ENCODE data around the gene APBA1.
A peak's percentile ranks its signal among the peaks of the same experiment; 100 is the strongest.
"Not testable (repeated sequence)": the region's sequence is repeated elsewhere in the genome, so short reads cannot be mapped to it uniquely, and the experiment has no call there.

Gene APBA1

GRCh38 chr9:69452110-69452782 is 219.9 kb downstream of the APBA1 start:
- no peak for DNase-seq (ENCODE audit: low read depth in 2 of 3, low spot score in 1 of 3)

GRCh38 chr9:69446496-69446895 is 225.7 kb downstream of the APBA1 start:
- DNase-seq (ENCODE audit: low read depth in 2 of 3, low spot score in 1 of 3): no peak

GRCh38 chr9:69445251-69445650 is 226.9 kb downstream of the APBA1 start:
- DNase-seq (ENCODE audit: low read depth in 2 of 3, low spot score in 1 of 3): no peak

DNA sequence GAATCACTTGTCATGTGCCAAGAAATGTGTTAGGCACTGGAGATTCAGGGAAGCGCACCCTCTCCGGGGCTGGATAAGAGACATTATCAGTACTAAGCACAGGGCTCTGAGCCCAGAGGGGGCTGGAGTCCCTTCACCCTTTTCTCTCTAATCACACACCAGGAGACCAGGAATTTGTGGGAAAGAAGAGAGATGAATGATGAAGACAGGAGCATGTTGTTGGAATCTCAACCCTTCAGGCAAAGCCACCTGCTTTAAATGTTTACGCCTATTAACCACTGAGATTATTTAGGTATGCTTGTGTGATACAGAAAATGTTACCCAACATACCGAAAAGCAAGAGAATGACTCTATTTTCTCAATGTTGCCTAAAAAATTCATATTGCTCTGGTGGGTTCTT is 227.4 kb downstream of the APBA1 start:
- no peak for DNase-seq (ENCODE audit: low read depth in 2 of 3, low spot score in 1 of 3)

- DNase-seq (ENCODE audit: low read depth in 2 of 3, low spot score in 1 of 3): no peak
Observed at GRCh38 chr9:69444021-69444420, 228.2 kb downstream of the APBA1 start.

DNA sequence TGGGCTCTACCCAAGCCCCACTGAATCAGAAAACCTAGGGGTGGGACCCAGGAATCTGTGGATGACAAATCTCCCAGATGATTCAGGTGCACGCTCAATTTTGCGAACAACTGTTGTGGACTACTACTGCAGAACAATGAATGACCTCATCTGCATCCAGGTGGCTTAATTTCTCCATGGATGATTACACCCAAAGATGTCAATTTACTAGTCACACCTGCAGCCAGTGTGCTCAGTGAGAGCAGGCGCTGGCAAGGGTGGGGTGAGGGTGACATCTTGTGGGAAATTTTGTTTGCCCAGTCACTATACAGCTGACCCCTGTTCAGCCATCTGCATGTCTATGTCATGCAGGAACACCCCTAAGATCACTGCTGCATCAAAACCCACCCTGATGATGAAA is 229.0 kb downstream of the APBA1 start:
- no peak for DNase-seq (ENCODE audit: low read depth in 2 of 3, low spot score in 1 of 3)

GRCh38 chr9:69442486-69442885 is 229.7 kb downstream of the APBA1 start:
- no peak for DNase-seq (ENCODE audit: low read depth in 2 of 3, low spot score in 1 of 3)

- not testable (repeated sequence) for DNase-seq (ENCODE audit: low read depth in 2 of 3, low spot score in 1 of 3)
Observed at GRCh38 chr9:69440254-69440955, 231.8 kb downstream of the APBA1 start.

- DNase-seq (ENCODE audit: low read depth in 2 of 3, low spot score in 1 of 3): not testable (repeated sequence)
Observed at GRCh38 chr9:69439654-69440053, 232.5 kb downstream of the APBA1 start.

DNA sequence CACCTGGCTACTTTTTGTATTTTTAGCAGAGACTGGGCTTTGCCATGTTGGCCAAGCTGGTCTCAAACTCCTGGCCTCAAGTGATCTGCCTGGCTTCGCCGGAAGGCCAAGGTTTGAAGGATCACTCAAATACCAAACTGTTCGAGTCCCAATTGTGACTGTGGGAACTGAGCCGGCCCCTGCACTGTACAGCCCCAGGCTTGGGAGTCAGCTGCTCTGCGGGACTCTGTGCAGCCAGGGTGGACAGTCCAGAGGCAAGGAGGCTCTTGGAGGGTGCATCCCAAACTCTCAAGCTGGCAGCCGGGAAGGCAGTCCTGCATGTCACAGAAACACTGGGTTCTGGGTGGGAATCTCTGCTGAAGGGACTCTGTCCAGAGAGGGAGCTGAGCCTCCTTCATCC is 238.2 kb downstream of the APBA1 start:
- DNase-seq (ENCODE audit: low read depth in 2 of 3, low spot score in 1 of 3): no peak

GRCh38 chr9:69433392-69433791 is 238.8 kb downstream of the APBA1 start:
- DNase-seq (ENCODE audit: low read depth in 2 of 3, low spot score in 1 of 3): no peak

GRCh38 chr9:69432623-69433022 is 239.5 kb downstream of the APBA1 start:
- DNase-seq (ENCODE audit: low read depth in 2 of 3, low spot score in 1 of 3): no peak

- no peak for DNase-seq (ENCODE audit: low read depth in 2 of 3, low spot score in 1 of 3)
Observed at GRCh38 chr9:69431777-69432176, 240.4 kb downstream of the APBA1 start.

GRCh38 chr9:69431203-69431602 is 241.0 kb downstream of the APBA1 start:
- DNase-seq (ENCODE audit: low read depth in 2 of 3, low spot score in 1 of 3): no peak

GRCh38 chr9:69430206-69430605 is 242.0 kb downstream of the APBA1 start:
- DNase-seq (ENCODE audit: low read depth in 2 of 3, low spot score in 1 of 3): no peak

DNA sequence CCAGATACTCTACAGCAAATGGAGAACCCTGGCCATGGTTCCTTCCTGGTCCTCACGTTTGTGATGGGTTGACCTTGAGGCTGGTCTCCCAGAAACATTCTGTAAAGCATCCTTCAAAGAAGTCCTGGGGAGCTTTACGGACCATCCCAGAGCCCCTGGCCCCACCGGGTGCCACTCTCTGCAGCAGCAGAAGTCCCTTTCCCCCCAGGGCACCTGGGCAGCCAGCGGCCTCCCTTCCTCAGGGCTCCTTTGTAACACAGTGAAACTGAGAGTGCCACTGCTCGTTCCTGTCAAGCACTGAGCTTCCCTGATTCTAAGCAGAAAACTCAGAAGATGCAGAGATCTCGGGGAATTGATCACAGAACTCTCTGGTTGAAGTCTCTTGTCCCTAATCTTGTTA is 242.9 kb downstream of the APBA1 start:
- no peak for DNase-seq (ENCODE audit: low read depth in 2 of 3, low spot score in 1 of 3)

DNA sequence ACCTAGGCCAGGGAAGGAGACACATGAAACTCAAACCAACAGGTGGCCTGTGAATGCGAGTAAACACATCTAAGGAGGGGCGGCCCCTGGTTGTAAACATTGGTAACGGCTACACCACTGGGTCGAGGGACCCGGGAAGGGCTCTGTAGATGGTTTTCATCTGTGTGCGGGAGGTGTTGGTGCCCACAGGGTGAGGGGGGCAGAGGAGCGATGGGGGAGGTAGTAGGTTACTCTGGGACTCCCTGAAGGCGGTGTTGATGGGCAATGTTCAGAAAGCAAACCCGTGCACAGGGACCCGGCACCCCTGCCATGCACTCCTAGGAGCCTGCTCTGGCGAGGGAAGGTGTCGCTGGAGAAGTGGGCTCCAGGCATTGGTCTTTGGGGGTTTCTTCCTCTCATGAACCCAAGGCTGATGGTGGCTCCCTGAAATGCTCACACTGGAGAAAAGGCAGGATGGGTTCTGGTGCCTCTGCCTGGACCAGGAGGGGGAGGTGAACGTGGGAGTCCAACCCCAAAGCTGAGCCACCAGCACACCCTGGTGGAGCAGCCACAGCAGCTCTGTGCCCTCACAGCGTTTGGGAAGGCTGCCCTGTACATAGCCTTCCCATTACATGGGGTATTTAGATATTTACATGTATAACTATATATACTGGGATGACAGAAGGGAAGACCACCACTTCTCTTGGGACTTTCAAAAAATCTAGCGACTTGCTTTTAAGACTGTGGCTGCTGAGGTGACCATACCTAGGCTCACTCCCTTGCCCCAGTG is 244.0 kb downstream of the APBA1 start:
- no peak for DNase-seq (ENCODE audit: low read depth in 2 of 3, low spot score in 1 of 3)

- DNase-seq (ENCODE audit: low read depth in 2 of 3, low spot score in 1 of 3): no peak
Observed at GRCh38 chr9:69427286-69427685, 244.9 kb downstream of the APBA1 start.

DNA sequence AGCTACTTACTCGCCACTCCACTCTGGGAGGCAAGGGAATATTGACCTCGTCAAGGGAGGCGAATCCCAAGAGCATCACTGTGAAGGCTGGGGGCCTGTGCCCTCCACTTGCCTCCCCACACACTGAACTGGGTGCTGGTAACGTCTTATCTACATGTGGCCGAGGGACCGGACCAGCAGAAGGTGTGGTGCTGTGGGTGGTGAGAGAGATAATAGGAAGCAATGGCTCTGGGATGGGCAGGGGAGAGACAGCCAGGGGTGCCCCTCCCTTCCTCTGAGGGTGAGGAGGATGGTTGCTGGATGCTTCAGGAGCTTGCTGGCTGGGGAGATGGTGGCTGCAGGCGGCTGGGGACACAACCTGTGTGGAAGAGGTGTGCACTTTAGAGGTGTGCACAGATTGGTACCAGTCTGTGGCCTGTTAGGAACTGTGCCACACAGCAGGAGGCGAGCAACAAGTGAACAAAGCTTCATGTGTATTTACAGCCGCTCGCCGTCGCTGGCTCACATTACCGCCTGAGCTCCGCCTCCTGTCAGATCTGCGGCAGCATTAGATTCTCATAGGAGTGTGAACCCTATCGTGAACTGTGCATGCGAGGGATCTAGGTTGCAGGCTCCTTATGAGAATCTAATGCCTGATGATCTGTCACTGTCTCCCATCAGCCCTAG is 246.9 kb downstream of the APBA1 start:
- DNase-seq (ENCODE audit: low read depth in 2 of 3, low spot score in 1 of 3): no peak

- peak; percentile 10 to 41 (median 15) for DNase-seq (ENCODE audit: low read depth in 2 of 3, low spot score in 1 of 3)
Observed at GRCh38 chr9:69421908-69422801, 250.0 kb downstream of the APBA1 start.

Data from stimulated activated CD4-positive, alpha-beta T cell treated with anti-CD3 and anti-CD28 coated beads, Interleukin-12 subunit alpha, Interleukin-12 subunit beta, amount 100 ng/mL, for 48 hours (primary cell).